ENCODE results near the gene DEPDC5.

DEPDC5 gene

DNA sequence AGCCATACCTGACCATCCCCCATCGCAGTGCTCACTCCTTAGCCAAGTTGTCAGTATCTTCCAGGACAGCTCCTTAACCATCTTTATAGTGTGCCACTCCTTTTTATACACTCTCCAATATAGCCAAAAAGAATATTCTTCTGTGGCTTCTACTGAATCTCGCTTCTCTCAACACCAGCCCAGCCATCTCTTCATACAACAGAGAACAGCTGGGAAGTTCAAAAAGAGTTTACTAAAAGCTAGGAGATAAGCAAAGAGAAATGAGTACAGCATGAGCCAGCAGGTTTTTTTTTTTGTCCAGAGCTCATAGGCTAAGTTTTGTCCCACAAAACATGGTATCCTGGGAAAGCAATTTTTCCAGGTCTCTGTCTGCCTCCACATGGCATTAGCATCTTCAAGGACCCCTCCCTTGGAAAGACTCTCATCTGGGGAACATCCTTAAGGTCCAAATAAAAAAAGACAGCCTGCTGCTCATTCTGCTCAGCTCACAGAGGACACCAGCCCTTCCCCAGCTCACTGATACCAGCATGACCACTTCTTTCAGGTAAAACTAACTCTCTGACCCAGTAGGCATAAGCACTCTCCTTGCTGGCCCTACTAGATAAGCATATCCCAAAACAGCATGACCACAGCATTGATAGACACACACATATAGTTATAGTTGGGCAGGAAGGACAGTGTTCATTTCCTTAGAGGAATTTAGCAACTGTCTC is 141.7 kb downstream of the DEPDC5 start:
- H3K27ac ChIP-seq (ENCODE audit: low read depth, low read length) = no peak overlapping the region
- no peaks in the 10 kb centered on the region for H3K9me3 ChIP-seq (ENCODE audit: control insufficient read depth, insufficient read depth, low read length)
- no peaks in the 10 kb centered on the region for H3F3A ChIP-seq (ENCODE audit: control insufficient read depth, insufficient read depth)
- no peaks in the 10 kb centered on the region for H3K9me2 ChIP-seq (replicated peaks; ENCODE audit: control insufficient read depth, low read length)
- H3K4me2 ChIP-seq (ENCODE audit: low read length) = no peak overlapping the region
- no peaks in the 10 kb centered on the region for H3K27me3 ChIP-seq (ENCODE audit: control insufficient read depth, low read length)
- peaks cover 50% of the 10 kb centered on the region for H3K36me3 ChIP-seq (ENCODE audit: control insufficient read depth, low read length)
- no peaks in the 10 kb centered on the region for H3K79me2 ChIP-seq (ENCODE audit: control insufficient read depth, low read length)
- no peaks in the 10 kb centered on the region for H4K20me1 ChIP-seq (ENCODE audit: control insufficient read depth, insufficient read depth, low read depth, low read length)
- H3K4me1 ChIP-seq (ENCODE audit: control insufficient read depth, low read length) = no peaks in the 10 kb centered on the region
- no peak overlapping the region for H3K4me3 ChIP-seq (ENCODE audit: low read length)
- TF ChIP-seq EZH2phosphoT487 (IDR thresholded peaks at IDR 0.05; ENCODE audit: borderline replicate concordance, low read length) = no peak

DNA sequence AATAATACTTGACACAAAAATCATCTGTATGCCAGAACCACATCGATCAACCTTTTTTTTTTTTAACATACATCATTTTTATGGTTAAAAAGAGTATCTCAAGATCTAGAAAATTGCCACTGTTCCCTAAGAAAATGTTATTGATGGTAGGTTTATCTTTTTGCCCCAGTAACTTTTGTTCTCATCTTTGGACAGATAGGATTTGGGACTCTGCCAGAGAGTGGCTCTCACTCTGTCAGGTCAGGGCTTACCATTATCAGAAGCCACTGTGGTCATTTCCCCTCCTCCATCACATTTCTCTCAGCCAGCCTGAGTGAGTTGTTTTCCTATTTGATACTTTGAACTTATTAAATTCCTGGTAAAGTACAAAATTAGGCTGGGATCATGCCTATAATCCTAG is 142.7 kb downstream of the DEPDC5 start:
- Histone ChIP-seq H4K20me1 (ENCODE audit: control insufficient read depth, insufficient read depth, low read depth, low read length) (no peaks in the 10 kb centered on the region), H3K36me3 (ENCODE audit: control insufficient read depth, low read length) (peaks cover 53% of the 10 kb centered on the region), H3K27me3 (ENCODE audit: control insufficient read depth, low read length) (no peaks in the 10 kb centered on the region), H3K4me2 (ENCODE audit: low read length) (no peak overlapping the region), H3K4me1 (ENCODE audit: control insufficient read depth, low read length) (no peaks in the 10 kb centered on the region), H3F3A (ENCODE audit: control insufficient read depth, insufficient read depth) (no peaks in the 10 kb centered on the region), H3K79me2 (ENCODE audit: control insufficient read depth, low read length) (no peaks in the 10 kb centered on the region), H3K9me2 (replicated peaks; ENCODE audit: control insufficient read depth, low read length) (no peaks in the 10 kb centered on the region), H3K9me3 (ENCODE audit: control insufficient read depth, insufficient read depth, low read length) (no peaks in the 10 kb centered on the region), H3K27ac (ENCODE audit: low read depth, low read length) (no peak overlapping the region), H3K4me3 (ENCODE audit: low read length) (no peak overlapping the region)
- TF ChIP-seq CTCF (IDR thresholded peaks at IDR 0.05; ENCODE audit: low read depth, low read length, poor library complexity, severe bottlenecking) (no peak), EZH2phosphoT487 (IDR thresholded peaks at IDR 0.05; ENCODE audit: borderline replicate concordance, low read length) (no peak)

DNA sequence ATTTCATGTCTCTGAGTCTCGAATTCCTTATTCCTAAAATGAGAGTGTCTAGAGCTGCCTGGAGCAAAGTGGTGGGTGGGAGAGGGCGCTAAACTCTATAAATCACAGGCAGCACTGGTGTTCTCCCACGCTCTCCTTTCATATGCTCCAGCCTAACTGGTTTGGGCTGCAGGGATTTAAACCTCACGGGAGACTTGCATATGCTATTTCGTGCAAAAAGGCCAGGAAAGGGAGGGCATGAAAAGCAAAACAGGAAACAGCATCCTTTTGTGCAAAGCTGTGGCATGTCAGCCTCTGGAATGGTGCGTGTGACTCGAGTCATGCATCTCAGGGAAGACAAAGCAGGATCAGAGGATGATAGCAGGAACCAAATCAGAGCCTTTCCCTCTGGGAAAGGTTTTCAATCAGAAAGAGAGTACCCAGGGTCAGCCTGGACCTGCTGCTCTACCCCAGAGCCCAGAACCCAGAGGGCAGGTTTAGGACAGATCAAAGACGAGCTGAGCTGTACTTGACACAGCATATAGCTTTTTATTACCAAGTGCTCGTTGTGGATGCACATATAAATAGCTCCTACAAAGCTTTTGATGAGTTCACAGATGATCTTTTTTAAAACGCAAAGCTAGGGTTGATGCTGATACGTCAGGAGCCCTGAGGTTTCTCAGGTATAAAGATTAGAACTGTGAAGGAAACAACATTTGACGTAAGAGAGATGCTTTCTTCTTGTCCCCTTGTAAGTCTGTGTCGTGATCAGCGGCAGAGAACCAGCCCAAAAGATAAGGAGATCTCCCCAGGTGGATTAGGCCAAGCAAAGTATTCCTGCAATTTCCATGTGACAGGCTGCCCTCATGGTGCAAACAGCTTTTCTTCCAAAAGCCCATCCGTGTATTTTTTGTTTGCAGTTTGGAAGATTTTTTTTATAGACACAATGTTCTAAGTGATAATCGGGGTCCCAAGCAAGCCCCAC is 144.3 kb downstream of the DEPDC5 start:
- Histone ChIP-seq H3K27me3 (ENCODE audit: control insufficient read depth, low read length) (no peaks in the 10 kb centered on the region), H3K36me3 (ENCODE audit: control insufficient read depth, low read length) (peaks cover 52% of the 10 kb centered on the region), H3F3A (ENCODE audit: control insufficient read depth, insufficient read depth) (no peaks in the 10 kb centered on the region), H3K27ac (ENCODE audit: low read depth, low read length) (no peak overlapping the region), H3K4me3 (ENCODE audit: low read length) (no peak overlapping the region), H3K4me1 (ENCODE audit: control insufficient read depth, low read length) (no peaks in the 10 kb centered on the region), H3K9me2 (replicated peaks; ENCODE audit: control insufficient read depth, low read length) (no peaks in the 10 kb centered on the region), H3K79me2 (ENCODE audit: control insufficient read depth, low read length) (no peaks in the 10 kb centered on the region), H3K9me3 (ENCODE audit: control insufficient read depth, insufficient read depth, low read length) (no peaks in the 10 kb centered on the region), H3K4me2 (ENCODE audit: low read length) (no peak overlapping the region), H4K20me1 (ENCODE audit: control insufficient read depth, insufficient read depth, low read depth, low read length) (no peaks in the 10 kb centered on the region)
- TF ChIP-seq CTCF (IDR thresholded peaks at IDR 0.05; ENCODE audit: low read depth, low read length, poor library complexity, severe bottlenecking) (no peak), EZH2phosphoT487 (IDR thresholded peaks at IDR 0.05; ENCODE audit: borderline replicate concordance, low read length) (no peak)
